ENCODE results near the gene MYO1E. TPM values are rescaled to one million over a fixed set of nuclear protein-coding genes. Genes with fewer than 3 reads are reported as not detected.

The MYO1E gene
- total and polyA plus RNA-seq, 7 donors: 20.6 to 92.2 (median 32.1) TPM

DNA sequence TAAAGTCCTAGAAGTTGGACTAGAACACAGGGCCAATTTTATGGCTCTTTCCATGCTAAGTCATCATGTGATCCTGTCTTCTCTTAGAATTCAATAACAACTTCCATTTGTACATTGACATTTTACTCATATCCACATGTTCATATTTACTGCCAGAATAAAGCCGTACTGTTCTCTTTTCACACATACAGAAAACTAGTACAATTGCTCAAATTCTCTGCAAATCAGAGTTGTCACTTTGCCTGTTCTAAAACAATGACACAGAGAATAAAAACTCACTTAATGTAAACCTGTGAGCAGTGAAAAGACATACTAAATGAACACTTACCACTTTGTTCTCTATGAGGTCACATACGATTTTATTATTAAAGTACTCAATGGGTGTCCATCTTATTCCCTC lies 162.5 kb downstream of the MYO1E start:
- 95% methylated on average over 2 of the region's 2 CpGs for WGBS, 2 donors
- Histone ChIP-seq H3K9me3 (no peaks in the 10 kb centered on the region), H3K27me3 (no peaks in the 10 kb centered on the region), H3K36me3 (peaks cover 5 to 64% (median 28%) of the 10 kb centered on the region in 4 donors), H3K27ac (no peak overlapping the region), H3K4me1 (no peaks in the 10 kb centered on the region), H3K4me3 (no peak overlapping the region)
- intact Hi-C loops (cut with DNase I): no loop called here
- TF ChIP-seq POLR2A (IDR thresholded peaks at IDR 0.05) (no peak), EP300 (IDR thresholded peaks at IDR 0.05) (no peak), POLR2AphosphoS5 (IDR thresholded peaks at IDR 0.05) (no peak)
- TF ChIP-seq, protein P1, sequence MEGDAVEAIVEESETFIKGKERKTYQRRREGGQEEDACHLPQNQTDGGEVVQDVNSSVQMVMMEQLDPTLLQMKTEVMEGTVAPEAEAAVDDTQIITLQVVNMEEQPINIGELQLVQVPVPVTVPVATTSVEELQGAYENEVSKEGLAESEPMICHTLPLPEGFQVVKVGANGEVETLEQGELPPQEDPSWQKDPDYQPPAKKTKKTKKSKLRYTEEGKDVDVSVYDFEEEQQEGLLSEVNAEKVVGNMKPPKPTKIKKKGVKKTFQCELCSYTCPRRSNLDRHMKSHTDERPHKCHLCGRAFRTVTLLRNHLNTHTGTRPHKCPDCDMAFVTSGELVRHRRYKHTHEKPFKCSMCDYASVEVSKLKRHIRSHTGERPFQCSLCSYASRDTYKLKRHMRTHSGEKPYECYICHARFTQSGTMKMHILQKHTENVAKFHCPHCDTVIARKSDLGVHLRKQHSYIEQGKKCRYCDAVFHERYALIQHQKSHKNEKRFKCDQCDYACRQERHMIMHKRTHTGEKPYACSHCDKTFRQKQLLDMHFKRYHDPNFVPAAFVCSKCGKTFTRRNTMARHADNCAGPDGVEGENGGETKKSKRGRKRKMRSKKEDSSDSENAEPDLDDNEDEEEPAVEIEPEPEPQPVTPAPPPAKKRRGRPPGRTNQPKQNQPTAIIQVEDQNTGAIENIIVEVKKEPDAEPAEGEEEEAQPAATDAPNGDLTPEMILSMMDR (IDR thresholded peaks at IDR 0.05): no peak
- no peak for DNase-seq

DNA sequence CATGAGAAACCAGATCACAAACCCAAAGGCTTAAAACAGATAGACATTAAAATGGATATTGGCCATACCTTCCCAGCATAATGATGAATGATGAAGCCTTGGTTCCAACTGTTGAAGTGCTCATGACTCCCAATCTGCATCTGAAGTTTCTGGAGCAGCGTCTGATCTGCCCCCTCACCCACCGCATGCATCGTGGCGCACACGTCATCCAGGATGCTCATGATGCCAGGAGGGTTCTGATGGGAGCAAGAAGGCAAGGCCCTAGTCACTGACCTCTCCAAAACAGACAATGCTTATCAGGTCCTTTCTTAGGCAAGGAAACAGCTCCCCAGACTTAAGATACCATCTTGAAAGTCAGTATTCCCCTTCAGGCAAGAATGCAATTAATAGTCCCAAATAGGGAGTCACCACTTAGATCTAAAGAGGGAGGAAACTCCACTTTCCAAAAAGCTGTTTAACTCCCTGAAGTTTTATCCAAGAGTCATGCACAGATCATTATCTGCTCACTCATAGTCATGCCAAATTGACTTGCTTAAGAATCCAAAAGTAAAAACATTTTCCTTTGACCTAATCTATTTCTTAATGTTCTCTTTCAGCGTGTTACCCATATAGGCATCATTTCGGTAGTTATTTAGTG lies 163.9 kb downstream of the MYO1E start:
- no peaks in the 10 kb centered on the region for H3K9me3 ChIP-seq
- 97 to 98% methylated on average over 7 of the region's 7 CpGs for WGBS, 2 donors
- no peaks in the 10 kb centered on the region for H3K27me3 ChIP-seq
- H3K27ac ChIP-seq: no peak overlapping the region
- peaks cover 0 to 7% (median 4%) of the 10 kb centered on the region in 4 donors for H3K4me1 ChIP-seq
- TF ChIP-seq POLR2AphosphoS5 (IDR thresholded peaks at IDR 0.05) (no peak), POLR2A (IDR thresholded peaks at IDR 0.05) (no peak), EP300 (IDR thresholded peaks at IDR 0.05) (no peak)
- TF ChIP-seq, protein P1 (IDR thresholded peaks at IDR 0.05): no peak
- intact Hi-C loops (cut with DNase I): no loop called here
- H3K4me3 ChIP-seq: no peak overlapping the region
- peaks cover 16 to 60% (median 33%) of the 10 kb centered on the region in 4 donors for H3K36me3 ChIP-seq
- no peak for DNase-seq

GRCh38 chr15:59206623-59207183 lies 166.0 kb downstream of the MYO1E start, which contains the start of gene LDHAL6B:
TSS of gene LDHAL6B (plus strand) at chr15:59206843. CDS start at chr15:59206941, 98 bp downstream.
- Histone ChIP-seq H3K27me3 (no peaks in the 10 kb centered on the region), H3K4me3 (no peak within 1 kb of the TSS), H3K27ac (no peak within 1 kb of the TSS), H3K9me3 (no peaks in the 10 kb centered on the region), H3K36me3 (peaks cover 16 to 68% (median 33%) of the 10 kb centered on the region in 4 donors), H3K4me1 (peaks cover 0 to 21% (median 11%) of the 10 kb centered on the region in 4 donors)
- DNase-seq: no peak
- intact Hi-C loops (cut with DNase I): no loop called here
- TF ChIP-seq POLR2A (IDR thresholded peaks at IDR 0.05): no peak
- TF ChIP-seq POLR2AphosphoS5 (IDR thresholded peaks at IDR 0.05): no peak
- TF ChIP-seq EP300 (IDR thresholded peaks at IDR 0.05): no peak
- TF ChIP-seq, protein P1 (IDR thresholded peaks at IDR 0.05): no peak
- WGBS, 2 donors: 93 to 94% methylated on average over 30 of the region's 30 CpGs

DNA sequence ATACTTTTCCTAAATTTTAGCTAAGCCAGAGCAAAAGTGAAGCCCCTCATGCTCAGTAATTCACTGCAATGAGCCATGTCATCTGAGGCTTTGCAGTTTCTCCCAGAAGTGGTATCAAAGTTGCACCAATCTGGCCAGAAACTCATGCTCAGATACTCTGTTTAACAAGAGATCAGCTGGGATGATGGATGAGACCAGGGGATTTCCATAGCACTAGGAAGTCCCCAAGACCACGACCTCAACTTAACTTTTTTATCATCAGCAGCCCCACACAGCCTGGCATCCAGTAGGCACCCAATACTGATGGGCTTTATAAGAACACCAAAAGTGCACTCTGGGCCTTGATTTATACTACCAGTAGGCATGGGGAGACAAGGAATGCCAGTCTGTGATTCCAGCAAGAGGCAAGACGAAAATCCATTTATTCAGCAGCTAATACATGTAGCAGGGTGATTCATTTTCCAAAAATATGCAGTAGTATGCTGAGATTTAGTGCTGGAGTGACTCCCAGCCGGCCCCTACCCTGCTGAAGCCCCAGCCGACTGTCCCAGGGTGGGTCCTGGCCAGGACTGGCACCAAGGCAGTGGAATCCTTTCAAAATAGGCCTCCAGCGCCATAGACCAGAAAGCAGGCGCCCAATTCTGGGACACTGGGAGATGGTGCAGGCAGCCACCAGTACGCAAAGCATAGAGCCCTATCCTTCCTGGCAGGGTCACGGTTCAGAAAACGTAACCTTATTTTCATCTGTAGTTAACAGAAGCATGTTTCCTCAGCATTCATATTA lies 166.6 kb downstream of the MYO1E start:
- H3K36me3 ChIP-seq: peaks cover 16 to 70% (median 33%) of the 10 kb centered on the region in 4 donors
- TF ChIP-seq, protein P1 (IDR thresholded peaks at IDR 0.05): no peak
- no peak for TF ChIP-seq EP300 (IDR thresholded peaks at IDR 0.05)
- no peak for TF ChIP-seq POLR2AphosphoS5 (IDR thresholded peaks at IDR 0.05)
- WGBS, 2 donors: 84 to 88% methylated on average over 9 of the region's 9 CpGs

More for the DNA sequence above, 166.6 kb downstream of the MYO1E start:
- Histone ChIP-seq H3K27me3 (no peaks in the 10 kb centered on the region), H3K27ac (no peak overlapping the region), H3K4me3 (no peak overlapping the region), H3K9me3 (no peaks in the 10 kb centered on the region), H3K4me1 (peaks cover 0 to 23% (median 11%) of the 10 kb centered on the region in 4 donors)
- intact Hi-C loops (cut with DNase I): no loop called here
- DNase-seq: no peak

All from sigmoid colon (tissue), 7 donors.